Spleen (tissue), 11 donors: ENCODE measurements around the gene LRRC18. TPM values are rescaled to one million over a fixed set of nuclear protein-coding genes. Genes with fewer than 3 reads are reported as not detected.

Source experiments
- DNase-seq: peaks from one replicate; pipeline ENCODE4 v3.0.0-alpha.2; 2020
- H3K27ac ChIP-seq, 8 donors: fragments of 200-600 bp; sonication (generic) in 7 of 8; 1 replicate in 4 of 8; 2 replicates in 4 of 8; pipeline versions ENCODE4 v1.5.0 to v1.8.0; 2016 to 2021; ENCODE audit warnings: inconsistent platforms in 4 of 8, mild to moderate bottlenecking in 4 of 8, moderate library complexity in 1 of 8
- H3K27me3 ChIP-seq, 7 donors: fragments of 200-600 bp; sonication (generic) in 6 of 7; replicated peaks in 1 of 7; 1 replicate in 4 of 7; 2 replicates in 3 of 7; pipeline versions ENCODE4 v1.5.0 to v1.8.0; 2016 to 2021; ENCODE audit warnings: inconsistent platforms in 3 of 7, mild to moderate bottlenecking in 1 of 7
- H3K36me3 ChIP-seq, 6 donors: fragments of 200-600 bp; sonication (generic) in 5 of 6; 1 replicate in 4 of 6; 2 replicates in 2 of 6; pipeline versions ENCODE4 v1.5.0 to v1.8.0; 2016 to 2021; ENCODE audit warnings: inconsistent platforms in 2 of 6
- H3K4me1 ChIP-seq, 6 donors: fragments of 200-600 bp; sonication (generic) in 5 of 6; 1 replicate in 3 of 6; 2 replicates in 3 of 6; pipeline versions ENCODE4 v1.5.0 to v1.8.0; 2016 to 2021; ENCODE audit warnings: inconsistent platforms in 3 of 6
- H3K4me3 ChIP-seq, 8 donors: fragments of 200-600 bp; sonication (generic) in 7 of 8; 1 replicate in 4 of 8; 2 replicates in 4 of 8; pipeline versions ENCODE4 v1.5.0 to v1.8.0; 2016 to 2021; ENCODE audit warnings: inconsistent platforms in 4 of 8, mild to moderate bottlenecking in 4 of 8, moderate library complexity in 2 of 8
- H3K9me3 ChIP-seq, 8 donors: fragments of 200-600 bp; sonication (generic) in 7 of 8; 1 replicate in 4 of 8; 2 replicates in 4 of 8; pipeline versions ENCODE4 v1.5.0 to v1.8.0; 2016 to 2021; ENCODE audit warnings: inconsistent platforms in 4 of 8
- POLR2A ChIP-seq, 3 donors: fragments of 450-650 bp; IDR thresholded peaks; one replicate each; pipeline ENCODE4 v1.5.1; 2017; ENCODE audit warnings: antibody characterized with exemption in 3 of 3, mild to moderate bottlenecking in 1 of 3
- POLR2AphosphoS5 ChIP-seq, 3 donors: sonication (generic); formaldehyde crosslinking; IDR thresholded peaks; one replicate each; pipeline ENCODE4 v1.5.1; 2017; ENCODE audit warnings: antibody characterized with exemption in 3 of 3
- WGBS, 5 donors: extraction: QIAGEN DNeasy Blood & Tissue Kit in 3 of 5; methylation state at CpG; one replicate each; pipeline versions ENCODE4 v1.1.5 to v1.1.7; 2013 to 2018; 5-methylcytosine and 5-hydroxymethylcytosine counted together
- intact Hi-C: fragments of 100-400 bp; cut with DNase I; formaldehyde crosslinking; loops from one replicate; pipeline ENCODE4 v1.15.0; 2023; ENCODE audit warnings: low total_unique reads
- polyA plus RNA-seq, 3 donors: library from polyadenylated mRNA; stranded (reverse); fragments of 200-250 nt; gene quantifications; one replicate each; pipeline ENCODE4 v1.2.1, GENCODE V29; 2013
- total RNA-seq, 7 donors: library from RNA; depleted of rRNA in 3 of 7; stranded (reverse); fragments of >200 nt in 3 of 7; fragmentation: NEBNext Ultra II Directional in 4 of 7; extraction: Animal tissue kit (Norgen Biotek cat#: 25700) in 4 of 7; gene quantifications; one replicate each; pipeline versions ENCODE4 v1.1.0 to v1.2.1, GENCODE V29; 2016 to 2021
- TF ChIP-seq, protein P1 (sequence below), 11 experiments: fragments of 200-600 bp in 7 of 11; fragments of 450-650 bp in 4 of 11; sonication (generic) in 4 of 11; IDR thresholded peaks in 8 of 11; conservative IDR thresholded peaks in 3 of 11; 1 replicate in 7 of 11; 2 replicates in 4 of 11; pipeline versions ENCODE4 v1.4.0 to v1.8.0; 2016 to 2021; ENCODE audit warnings: antibody characterized with exemption in 11 of 11, inconsistent platforms in 4 of 11, mild to moderate bottlenecking in 1 of 11
- donor health status: healthy with polysubstance abuse.
- donor health status: DM: no; HTN: no; CAD: no; lungs with moderate emphysema.
- donor health status: DM: no; HTN: no; CAD: no.
- donor health status: Bipolar disorder and iron deficiency.
- donor health status: healthy.
- donor health status: DM: no; HTN: no; CAD: no.
- donor health status: DM: yes; HTN: yes; CAD: no.

LRRC18 gene
- total and polyA plus RNA-seq, 10 donors, result 0.06 TPM; not detected in 9

DNA sequence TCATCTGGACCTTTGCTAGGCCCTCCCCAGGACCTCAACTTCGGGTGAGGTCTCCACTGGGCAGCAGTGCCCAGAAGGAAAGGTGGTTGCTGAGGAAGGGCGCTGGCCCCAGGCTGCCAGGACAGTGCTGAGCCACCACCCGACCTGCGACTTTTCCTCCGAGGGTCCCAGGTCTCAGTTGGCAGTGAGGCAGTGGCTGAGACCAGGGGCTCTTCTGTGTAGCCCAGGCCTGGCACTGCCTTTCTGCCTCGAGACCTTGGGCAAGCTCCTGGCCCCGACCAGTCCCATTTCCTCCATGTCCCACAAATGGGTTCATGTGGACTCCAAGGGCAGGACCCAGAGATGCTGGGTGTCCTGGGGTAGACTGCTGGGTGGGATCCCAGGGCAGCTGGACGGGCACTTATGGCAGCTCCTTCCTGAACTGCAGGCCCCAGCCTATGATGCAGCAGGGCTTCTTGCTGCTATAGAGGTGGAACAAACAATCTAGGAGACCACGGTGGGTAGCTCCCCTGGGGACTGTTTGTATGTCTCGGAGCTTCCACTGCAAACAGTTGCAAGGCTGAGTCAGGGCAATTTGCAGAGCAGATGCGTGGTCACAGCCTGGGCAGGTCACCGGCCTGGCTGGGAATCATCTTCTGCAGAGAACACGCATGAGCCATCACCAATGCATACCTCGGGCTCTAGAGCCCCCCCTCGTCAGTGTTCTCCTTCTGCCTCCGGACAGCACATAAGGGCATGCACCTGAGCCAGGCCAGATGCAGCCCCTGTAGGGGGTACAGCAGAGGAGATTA, 17.9 kb upstream of the LRRC18 start:
- TF ChIP-seq POLR2AphosphoS5 (IDR thresholded peaks at IDR 0.05) (no peak), POLR2A (IDR thresholded peaks at IDR 0.05) (no peak)
- TF ChIP-seq, protein P1, sequence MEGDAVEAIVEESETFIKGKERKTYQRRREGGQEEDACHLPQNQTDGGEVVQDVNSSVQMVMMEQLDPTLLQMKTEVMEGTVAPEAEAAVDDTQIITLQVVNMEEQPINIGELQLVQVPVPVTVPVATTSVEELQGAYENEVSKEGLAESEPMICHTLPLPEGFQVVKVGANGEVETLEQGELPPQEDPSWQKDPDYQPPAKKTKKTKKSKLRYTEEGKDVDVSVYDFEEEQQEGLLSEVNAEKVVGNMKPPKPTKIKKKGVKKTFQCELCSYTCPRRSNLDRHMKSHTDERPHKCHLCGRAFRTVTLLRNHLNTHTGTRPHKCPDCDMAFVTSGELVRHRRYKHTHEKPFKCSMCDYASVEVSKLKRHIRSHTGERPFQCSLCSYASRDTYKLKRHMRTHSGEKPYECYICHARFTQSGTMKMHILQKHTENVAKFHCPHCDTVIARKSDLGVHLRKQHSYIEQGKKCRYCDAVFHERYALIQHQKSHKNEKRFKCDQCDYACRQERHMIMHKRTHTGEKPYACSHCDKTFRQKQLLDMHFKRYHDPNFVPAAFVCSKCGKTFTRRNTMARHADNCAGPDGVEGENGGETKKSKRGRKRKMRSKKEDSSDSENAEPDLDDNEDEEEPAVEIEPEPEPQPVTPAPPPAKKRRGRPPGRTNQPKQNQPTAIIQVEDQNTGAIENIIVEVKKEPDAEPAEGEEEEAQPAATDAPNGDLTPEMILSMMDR (IDR thresholded peaks at IDR 0.05 in 8 of 11, conservative IDR thresholded peaks at IDR 0.05 in 3 of 11), result no peak
- WGBS, 5 donors, result 90 to 95% (median 93%) methylated on average over 9 to 16 of the region's 16 CpGs
- no peaks in the 10 kb centered on the region for H3K27me3 ChIP-seq
- H3K4me3 ChIP-seq, result no peak overlapping the region
- no peaks in the 10 kb centered on the region for H3K4me1 ChIP-seq
- DNase-seq, result no peak
- peaks cover 0 to 100% (median 23%) of the 10 kb centered on the region in 6 donors for H3K36me3 ChIP-seq
- intact Hi-C loops, result no loop called here
- no peaks in the 10 kb centered on the region for H3K9me3 ChIP-seq
- H3K27ac ChIP-seq, result no peak overlapping the region

DNA sequence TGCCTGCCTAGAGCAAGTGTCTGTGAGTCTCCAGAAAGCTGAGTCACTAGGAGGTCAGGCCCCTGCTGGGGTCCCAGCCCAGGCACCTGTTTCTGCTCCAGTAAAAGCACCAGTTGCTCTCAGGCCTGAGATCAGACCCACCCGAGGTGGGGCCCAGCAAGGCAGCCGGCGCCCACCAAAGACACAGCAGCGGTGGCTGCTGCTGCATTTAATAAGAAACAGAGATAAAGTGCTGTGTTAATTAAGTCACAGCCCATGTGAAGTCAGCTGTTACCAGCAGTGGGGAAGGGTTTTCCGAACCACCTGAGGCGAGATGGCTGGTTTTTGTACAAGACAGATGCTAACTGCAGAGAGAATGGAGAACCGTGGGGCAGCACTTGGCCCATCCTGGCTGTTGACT, 12.1 kb upstream of the LRRC18 start:
- H3K4me3 ChIP-seq, result no peak overlapping the region
- no peaks in the 10 kb centered on the region for H3K9me3 ChIP-seq
- DNase-seq, result no peak
- no peaks in the 10 kb centered on the region for H3K27me3 ChIP-seq
- intact Hi-C loops, result no loop called here
- TF ChIP-seq POLR2AphosphoS5 (IDR thresholded peaks at IDR 0.05), result no peak
- no peak for TF ChIP-seq POLR2A (IDR thresholded peaks at IDR 0.05)
- TF ChIP-seq, protein P1 (IDR thresholded peaks at IDR 0.05 in 8 of 11, conservative IDR thresholded peaks at IDR 0.05 in 3 of 11), result no peak
- H3K27ac ChIP-seq, result no peak overlapping the region
- H3K36me3 ChIP-seq, result peaks cover 0 to 100% (median 25%) of the 10 kb centered on the region in 6 donors
- H3K4me1 ChIP-seq, result no peaks in the 10 kb centered on the region
- 83 to 98% (median 93%) methylated on average over 7 of the region's 7 CpGs for WGBS, 5 donors

DNA sequence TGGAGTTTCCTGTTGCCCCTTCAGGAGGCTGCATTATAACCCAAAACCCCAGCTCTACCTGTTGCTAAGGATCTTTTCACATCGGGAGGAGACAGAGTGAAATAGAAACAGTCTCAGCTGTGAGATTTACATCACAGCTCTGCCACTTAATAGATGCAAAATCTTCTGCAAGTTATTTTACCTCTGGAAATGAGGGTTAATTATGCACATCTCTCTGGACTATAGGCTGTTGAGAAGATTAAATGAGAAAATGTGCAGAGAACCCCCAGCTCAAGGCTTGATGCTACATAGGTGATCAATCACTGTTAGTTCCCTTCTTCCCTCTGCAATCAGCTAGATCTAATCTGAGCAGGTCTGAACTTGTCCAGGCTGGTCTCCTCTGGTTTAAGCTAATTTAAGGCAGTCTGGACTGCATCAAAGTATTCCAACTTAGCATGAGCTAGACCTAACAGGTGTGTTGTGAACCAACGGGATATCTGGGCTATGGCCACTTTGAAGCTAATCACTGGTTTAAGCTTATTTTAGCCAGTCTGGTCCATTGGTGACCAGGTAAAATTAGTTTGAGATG, 8.9 kb upstream of the LRRC18 start:
- no peaks in the 10 kb centered on the region for H3K27me3 ChIP-seq
- H3K9me3 ChIP-seq, result no peaks in the 10 kb centered on the region
- H3K4me3 ChIP-seq, result no peak overlapping the region
- no peak overlapping the region for H3K27ac ChIP-seq
- H3K4me1 ChIP-seq, result no peaks in the 10 kb centered on the region
- WGBS, 5 donors, result 82 to 100% (median 88%) methylated on average over 2 of the region's 2 CpGs
- TF ChIP-seq, protein P1 (IDR thresholded peaks at IDR 0.05 in 8 of 11, conservative IDR thresholded peaks at IDR 0.05 in 3 of 11), result no peak
- no peak for TF ChIP-seq POLR2A (IDR thresholded peaks at IDR 0.05)
- no peak for TF ChIP-seq POLR2AphosphoS5 (IDR thresholded peaks at IDR 0.05)
- intact Hi-C loops, result no loop called here
- H3K36me3 ChIP-seq, result peaks cover 0 to 100% (median 31%) of the 10 kb centered on the region in 6 donors
- DNase-seq, result no peak
